ENCODE measurements around the gene RPS27L. TPM values are rescaled to one million over a fixed set of nuclear protein-coding genes. Genes with fewer than 3 reads are reported as not detected.

Gene RPS27L
- total RNA-seq, 4 donors from 2014 or later, result 33.5 to 207 (median 54.5) TPM

GRCh38 chr15:63187589-63188226, 30.4 kb upstream of the RPS27L start:
- no peak for DNase-seq
- H3K4me1 ChIP-seq, result peaks cover 0 to 5% of the 10 kb centered on the region in 2 donors
- TF ChIP-seq POLR2A (IDR thresholded peaks at IDR 0.05) (no peak), CTCF (IDR thresholded peaks at IDR 0.05) (no peak)
- H3K9me3 ChIP-seq, result no peaks in the 10 kb centered on the region
- no peak overlapping the region for H3K27ac ChIP-seq
- intact Hi-C loops (cut with DNase I; ENCODE audit: low total_unique reads), result no loop called here
- no peaks in the 10 kb centered on the region for H3K36me3 ChIP-seq
- H3K27me3 ChIP-seq, result no peaks in the 10 kb centered on the region
- no peak overlapping the region for H3K4me3 ChIP-seq

GRCh38 chr15:63186065-63186464, 28.8 kb upstream of the RPS27L start:
- intact Hi-C loops (cut with DNase I; ENCODE audit: low total_unique reads), result no loop called here
- Histone ChIP-seq H3K4me1 (no peaks in the 10 kb centered on the region), H3K27ac (no peak overlapping the region), H3K4me3 (no peak overlapping the region), H3K9me3 (no peaks in the 10 kb centered on the region), H3K27me3 (no peaks in the 10 kb centered on the region), H3K36me3 (no peaks in the 10 kb centered on the region)
- no peak for DNase-seq
- no peak for TF ChIP-seq POLR2A (IDR thresholded peaks at IDR 0.05)

- Histone ChIP-seq H3K27me3 (no peaks in the 10 kb centered on the region), H3K36me3 (no peaks in the 10 kb centered on the region), H3K9me3 (no peaks in the 10 kb centered on the region), H3K4me3 (no peak overlapping the region), H3K4me1 (no peaks in the 10 kb centered on the region), H3K27ac (no peak overlapping the region)
- DNase-seq, result no peak
- TF ChIP-seq CTCF (IDR thresholded peaks at IDR 0.05) (no peak), POLR2A (IDR thresholded peaks at IDR 0.05) (no peak)
- intact Hi-C loops (cut with DNase I; ENCODE audit: low total_unique reads), result no loop called here
These were observed 27.9 kb upstream of the RPS27L start for GRCh38 chr15:63185206-63185605.

- Histone ChIP-seq H3K36me3 (no peaks in the 10 kb centered on the region), H3K27me3 (no peaks in the 10 kb centered on the region), H3K4me1 (no peaks in the 10 kb centered on the region), H3K9me3 (no peaks in the 10 kb centered on the region), H3K27ac (no peak overlapping the region), H3K4me3 (no peak overlapping the region)
- TF ChIP-seq POLR2A (IDR thresholded peaks at IDR 0.05) (no peak), CTCF (IDR thresholded peaks at IDR 0.05) (no peak)
- intact Hi-C loops (cut with DNase I; ENCODE audit: low total_unique reads), result no loop called here
- DNase-seq, result no peak
These were observed 24.4 kb upstream of the RPS27L start for GRCh38 chr15:63181648-63182047.

GRCh38 chr15:63180746-63181145, 23.5 kb upstream of the RPS27L start:
- H3K4me3 ChIP-seq, result no peak overlapping the region
- no peaks in the 10 kb centered on the region for H3K27me3 ChIP-seq
- no peak for DNase-seq
- no peaks in the 10 kb centered on the region for H3K36me3 ChIP-seq
- H3K9me3 ChIP-seq, result no peaks in the 10 kb centered on the region
- no peaks in the 10 kb centered on the region for H3K4me1 ChIP-seq
- TF ChIP-seq POLR2A (IDR thresholded peaks at IDR 0.05) (no peak), CTCF (IDR thresholded peaks at IDR 0.05) (no peak)
- no peak overlapping the region for H3K27ac ChIP-seq
- intact Hi-C loops (cut with DNase I; ENCODE audit: low total_unique reads), result no loop called here

- no peak overlapping the region for H3K4me3 ChIP-seq
- no peak for DNase-seq
- TF ChIP-seq CTCF (IDR thresholded peaks at IDR 0.05), result no peak
- TF ChIP-seq POLR2A (IDR thresholded peaks at IDR 0.05), result no peak
- H3K36me3 ChIP-seq, result no peaks in the 10 kb centered on the region
- H3K9me3 ChIP-seq, result no peaks in the 10 kb centered on the region
- intact Hi-C loops (cut with DNase I; ENCODE audit: low total_unique reads), result no loop called here
- no peaks in the 10 kb centered on the region for H3K27me3 ChIP-seq
- H3K27ac ChIP-seq, result no peak overlapping the region
- no peaks in the 10 kb centered on the region for H3K4me1 ChIP-seq
These were observed 20.8 kb upstream of the RPS27L start for GRCh38 chr15:63178034-63178433.

All from uterus (tissue), 4 donors.